Endothelial cell of umbilical vein (primary cell): ENCODE results near the gene ACSF3.

Source experiments
- CTCF ChIP-seq, 2 donors: IDR thresholded peaks; 1 replicate in 1 of 2; 2 replicates in 1 of 2; pipeline ENCODE4 v1.5.1; 2011; ENCODE audit warnings: low read length in 2 of 2, mild to moderate bottlenecking in 2 of 2, moderate library complexity in 2 of 2, control low read depth in 1 of 2, inconsistent platforms in 1 of 2, low read depth in 1 of 2; ENCODE audit not compliant: insufficient read depth in 1 of 2; ENCODE audit errors: extremely low read depth in 1 of 2
- GATA2 ChIP-seq: IDR thresholded peaks from 2 replicates; pipeline ENCODE4 v1.7.0; 2011; ENCODE audit warnings: low read depth, mild to moderate bottlenecking, moderate library complexity, mixed read lengths, low read length; ENCODE audit not compliant: insufficient read length, insufficient read depth
- JUN ChIP-seq: IDR thresholded peaks from 2 replicates; pipeline ENCODE4 v1.6.1; 2011; ENCODE audit warnings: borderline replicate concordance, low read depth; ENCODE audit not compliant: insufficient read length, insufficient read depth
- MAX ChIP-seq: IDR thresholded peaks from 2 replicates; pipeline ENCODE4 v1.6.1; 2011; ENCODE audit not compliant: insufficient read depth, insufficient read length
- MYC ChIP-seq: IDR thresholded peaks from one replicate; pipeline ENCODE4 v1.6.1; 2011; ENCODE audit warnings: mild to moderate bottlenecking, low read depth, low read length
- POLR2A ChIP-seq: IDR thresholded peaks from 2 replicates; pipeline ENCODE4 v1.6.1; 2012; ENCODE audit warnings: low read depth, mild to moderate bottlenecking, control low read depth, low read length
- POLR2AphosphoS5 ChIP-seq: IDR thresholded peaks from 2 replicates; pipeline ENCODE4 v1.6.1; 2012; ENCODE audit warnings: low read depth, mild to moderate bottlenecking, control low read depth, low read length, moderate library complexity; ENCODE audit not compliant: insufficient read depth

GRCh38 chr16:89184933-89185794 lies 91.5 kb downstream of the ACSF3 start:
- TF ChIP-seq POLR2A: no peak
- no peak for TF ChIP-seq POLR2AphosphoS5
- no peak for TF ChIP-seq CTCF (IDR thresholded peaks at IDR 0.05; ENCODE audit: extremely low read depth in 1 of 2, insufficient read depth in 1 of 2, low read depth in 1 of 2, low read length in 2 of 2)
- no peak for TF ChIP-seq MYC
- no peak for TF ChIP-seq GATA2
- no peak for TF ChIP-seq MAX
- no peak for TF ChIP-seq JUN
